ENCODE results near the gene PANK1.

PANK1 gene

GRCh38 chr10:89552213-89552612, 92.8 kb downstream of the PANK1 start:
- H3K4me1 ChIP-seq (ENCODE audit: control insufficient read depth, low read length) = no peaks in the 10 kb centered on the region
- H3F3A ChIP-seq (ENCODE audit: control insufficient read depth, insufficient read depth) = no peaks in the 10 kb centered on the region
- H4K20me1 ChIP-seq (ENCODE audit: control insufficient read depth, insufficient read depth, low read depth, low read length) = no peaks in the 10 kb centered on the region
- H3K4me3 ChIP-seq (ENCODE audit: low read length) = no peak overlapping the region
- H3K9me3 ChIP-seq (ENCODE audit: control insufficient read depth, insufficient read depth, low read length) = no peaks in the 10 kb centered on the region
- no peak overlapping the region for H3K4me2 ChIP-seq (ENCODE audit: low read length)
- H3K27ac ChIP-seq (ENCODE audit: low read depth, low read length) = no peak overlapping the region
- TF ChIP-seq, protein P1, sequence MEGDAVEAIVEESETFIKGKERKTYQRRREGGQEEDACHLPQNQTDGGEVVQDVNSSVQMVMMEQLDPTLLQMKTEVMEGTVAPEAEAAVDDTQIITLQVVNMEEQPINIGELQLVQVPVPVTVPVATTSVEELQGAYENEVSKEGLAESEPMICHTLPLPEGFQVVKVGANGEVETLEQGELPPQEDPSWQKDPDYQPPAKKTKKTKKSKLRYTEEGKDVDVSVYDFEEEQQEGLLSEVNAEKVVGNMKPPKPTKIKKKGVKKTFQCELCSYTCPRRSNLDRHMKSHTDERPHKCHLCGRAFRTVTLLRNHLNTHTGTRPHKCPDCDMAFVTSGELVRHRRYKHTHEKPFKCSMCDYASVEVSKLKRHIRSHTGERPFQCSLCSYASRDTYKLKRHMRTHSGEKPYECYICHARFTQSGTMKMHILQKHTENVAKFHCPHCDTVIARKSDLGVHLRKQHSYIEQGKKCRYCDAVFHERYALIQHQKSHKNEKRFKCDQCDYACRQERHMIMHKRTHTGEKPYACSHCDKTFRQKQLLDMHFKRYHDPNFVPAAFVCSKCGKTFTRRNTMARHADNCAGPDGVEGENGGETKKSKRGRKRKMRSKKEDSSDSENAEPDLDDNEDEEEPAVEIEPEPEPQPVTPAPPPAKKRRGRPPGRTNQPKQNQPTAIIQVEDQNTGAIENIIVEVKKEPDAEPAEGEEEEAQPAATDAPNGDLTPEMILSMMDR (IDR thresholded peaks at IDR 0.05; ENCODE audit: low read depth, low read length, poor library complexity, severe bottlenecking) = no peak
- TF ChIP-seq EZH2phosphoT487 (IDR thresholded peaks at IDR 0.05; ENCODE audit: borderline replicate concordance, low read length) = no peak
- no peaks in the 10 kb centered on the region for H3K36me3 ChIP-seq (ENCODE audit: control insufficient read depth, low read length)
- H3K79me2 ChIP-seq (ENCODE audit: control insufficient read depth, low read length) = no peaks in the 10 kb centered on the region
- no peaks in the 10 kb centered on the region for H3K27me3 ChIP-seq (ENCODE audit: control insufficient read depth, low read length)
- H3K9me2 ChIP-seq (replicated peaks; ENCODE audit: control insufficient read depth, low read length) = no peaks in the 10 kb centered on the region

GRCh38 chr10:89550509-89550908, 94.5 kb downstream of the PANK1 start:
- TF ChIP-seq, protein P1 (IDR thresholded peaks at IDR 0.05; ENCODE audit: low read depth, low read length, poor library complexity, severe bottlenecking) = no peak
- TF ChIP-seq EZH2phosphoT487 (IDR thresholded peaks at IDR 0.05; ENCODE audit: borderline replicate concordance, low read length) = no peak
- no peaks in the 10 kb centered on the region for H3K4me1 ChIP-seq (ENCODE audit: control insufficient read depth, low read length)
- no peaks in the 10 kb centered on the region for H3K36me3 ChIP-seq (ENCODE audit: control insufficient read depth, low read length)
- no peaks in the 10 kb centered on the region for H3K27me3 ChIP-seq (ENCODE audit: control insufficient read depth, low read length)
- H3K4me2 ChIP-seq (ENCODE audit: low read length) = no peak overlapping the region
- no peaks in the 10 kb centered on the region for H3F3A ChIP-seq (ENCODE audit: control insufficient read depth, insufficient read depth)
- H3K9me3 ChIP-seq (ENCODE audit: control insufficient read depth, insufficient read depth, low read length) = no peaks in the 10 kb centered on the region
- no peak overlapping the region for H3K4me3 ChIP-seq (ENCODE audit: low read length)
- H3K9me2 ChIP-seq (replicated peaks; ENCODE audit: control insufficient read depth, low read length) = no peaks in the 10 kb centered on the region
- no peak overlapping the region for H3K27ac ChIP-seq (ENCODE audit: low read depth, low read length)
- no peaks in the 10 kb centered on the region for H4K20me1 ChIP-seq (ENCODE audit: control insufficient read depth, insufficient read depth, low read depth, low read length)
- H3K79me2 ChIP-seq (ENCODE audit: control insufficient read depth, low read length) = no peaks in the 10 kb centered on the region

DNA sequence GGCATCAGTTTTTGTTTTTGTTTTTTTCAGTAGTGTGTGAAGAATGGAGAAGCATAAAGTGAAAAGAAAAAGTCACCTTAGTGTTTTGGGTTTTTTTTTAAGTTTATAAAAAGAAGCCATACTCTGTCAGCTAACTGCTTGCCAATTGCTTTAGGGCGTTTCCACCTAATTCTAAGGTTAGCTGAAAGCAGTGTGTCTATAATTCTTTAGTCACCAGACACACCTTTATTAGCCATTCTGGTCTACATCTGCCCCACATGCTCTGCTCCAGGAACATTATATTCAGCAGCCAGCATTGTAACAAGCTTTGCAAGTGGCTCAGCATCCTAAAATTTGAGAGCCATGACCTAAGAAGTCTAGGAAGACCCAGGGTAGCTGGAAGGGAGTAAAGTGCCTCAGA, 95.5 kb downstream of the PANK1 start:
- H3K79me2 ChIP-seq (ENCODE audit: control insufficient read depth, low read length) = no peaks in the 10 kb centered on the region
- no peaks in the 10 kb centered on the region for H3K9me3 ChIP-seq (ENCODE audit: control insufficient read depth, insufficient read depth, low read length)
- no peaks in the 10 kb centered on the region for H3K9me2 ChIP-seq (replicated peaks; ENCODE audit: control insufficient read depth, low read length)
- TF ChIP-seq, protein P1 (IDR thresholded peaks at IDR 0.05; ENCODE audit: low read depth, low read length, poor library complexity, severe bottlenecking) = no peak
- TF ChIP-seq EZH2phosphoT487 (IDR thresholded peaks at IDR 0.05; ENCODE audit: borderline replicate concordance, low read length) = no peak
- no peaks in the 10 kb centered on the region for H3K36me3 ChIP-seq (ENCODE audit: control insufficient read depth, low read length)
- no peaks in the 10 kb centered on the region for H3K27me3 ChIP-seq (ENCODE audit: control insufficient read depth, low read length)
- H4K20me1 ChIP-seq (ENCODE audit: control insufficient read depth, insufficient read depth, low read depth, low read length) = no peaks in the 10 kb centered on the region
- H3K4me1 ChIP-seq (ENCODE audit: control insufficient read depth, low read length) = no peaks in the 10 kb centered on the region
- H3F3A ChIP-seq (ENCODE audit: control insufficient read depth, insufficient read depth) = no peaks in the 10 kb centered on the region
- H3K27ac ChIP-seq (ENCODE audit: low read depth, low read length) = no peak overlapping the region
- no peak overlapping the region for H3K4me2 ChIP-seq (ENCODE audit: low read length)
- no peak overlapping the region for H3K4me3 ChIP-seq (ENCODE audit: low read length)

DNA sequence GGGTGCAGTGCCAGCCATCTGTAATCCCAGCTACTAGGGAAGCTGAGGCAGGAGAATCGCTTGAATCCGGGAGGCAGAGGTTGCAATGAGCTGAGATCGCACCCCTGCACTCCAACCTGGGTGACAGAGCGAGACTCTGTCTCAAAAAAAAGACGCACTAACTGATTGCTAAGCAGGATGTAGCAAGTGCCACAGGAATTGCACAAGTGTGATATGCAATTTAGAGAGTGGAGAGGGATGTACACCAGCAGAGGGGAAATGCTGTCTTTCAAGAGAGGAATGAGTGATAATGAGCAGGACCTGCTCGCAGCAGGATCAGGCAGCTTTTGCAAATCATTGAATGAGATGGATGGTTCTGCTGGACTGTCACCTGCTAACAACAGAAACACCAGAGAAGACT, 96.4 kb downstream of the PANK1 start:
- TF ChIP-seq EZH2phosphoT487 (IDR thresholded peaks at IDR 0.05; ENCODE audit: borderline replicate concordance, low read length) = no peak
- TF ChIP-seq, protein P1 (IDR thresholded peaks at IDR 0.05; ENCODE audit: low read depth, low read length, poor library complexity, severe bottlenecking) = no peak
- Histone ChIP-seq H3K4me2 (ENCODE audit: low read length) (no peak overlapping the region), H3K9me2 (replicated peaks; ENCODE audit: control insufficient read depth, low read length) (no peaks in the 10 kb centered on the region), H4K20me1 (ENCODE audit: control insufficient read depth, insufficient read depth, low read depth, low read length) (no peaks in the 10 kb centered on the region), H3K9me3 (ENCODE audit: control insufficient read depth, insufficient read depth, low read length) (no peaks in the 10 kb centered on the region), H3K36me3 (ENCODE audit: control insufficient read depth, low read length) (no peaks in the 10 kb centered on the region), H3K4me1 (ENCODE audit: control insufficient read depth, low read length) (no peaks in the 10 kb centered on the region), H3K4me3 (ENCODE audit: low read length) (no peak overlapping the region), H3K27ac (ENCODE audit: low read depth, low read length) (no peak overlapping the region), H3K27me3 (ENCODE audit: control insufficient read depth, low read length) (no peaks in the 10 kb centered on the region), H3F3A (ENCODE audit: control insufficient read depth, insufficient read depth) (no peaks in the 10 kb centered on the region), H3K79me2 (ENCODE audit: control insufficient read depth, low read length) (no peaks in the 10 kb centered on the region)

All from DOHH2 (cell line).